GM12878 (cell line): ENCODE results near the gene CENPE.

Experiments used
- CTCF ChIP-seq, 3 experiments: IDR thresholded peaks in 2 of 3; conservative IDR thresholded peaks in 1 of 3; 2 replicates each; pipeline ENCODE4 v1.5.1; 2011; ENCODE audit warnings: low read depth in 3 of 3, low read length in 3 of 3, mild to moderate bottlenecking in 3 of 3, control low read depth in 2 of 3, moderate library complexity in 2 of 3, inconsistent platforms in 1 of 3, mixed read lengths in 1 of 3; ENCODE audit not compliant: control insufficient read depth in 2 of 3, insufficient read depth in 1 of 3; ENCODE audit errors: extremely low read depth in 1 of 3
- EZH2 ChIP-seq: IDR thresholded peaks from 2 replicates; pipeline ENCODE4 v1.6.1; 2012; ENCODE audit warnings: low read depth, mild to moderate bottlenecking, control low read depth, inconsistent platforms, low read length, borderline replicate concordance; ENCODE audit not compliant: control insufficient read depth
- HDGF ChIP-seq: fragments of 450-650 bp; IDR thresholded peaks from 2 replicates; pipeline ENCODE4 v1.6.1; 2016; ENCODE audit warnings: antibody characterized with exemption

GRCh38 chr4:103092245-103092644 lies 105.9 kb downstream of the CENPE start:
- TF ChIP-seq EZH2 (no peak), CTCF (IDR thresholded peaks at IDR 0.05 in 2 of 3, conservative IDR thresholded peaks at IDR 0.05 in 1 of 3; ENCODE audit: control insufficient read depth in 2 of 3, extremely low read depth in 1 of 3, insufficient read depth in 1 of 3, low read depth in 3 of 3, low read length in 3 of 3) (no peak), HDGF (no peak)
